DND-41 (cell line): ENCODE results near the gene KRT2.

Source experiments
- ATAC-seq: fragments of 200-7000 bp; cut with Tn5 transposase; 3 replicates; pipeline ENCODE4 v1.9.1; 2021; ENCODE audit warnings: low read depth; ENCODE audit not compliant: insufficient read depth
- DNase-seq: peaks from one replicate; pipeline ENCODE4 v3.0.0-alpha.2; 2020
- H2AFZ ChIP-seq: 2 replicates; pipeline ENCODE4 v1.6.0; 2012; ENCODE audit warnings: low read depth, low read length
- H3K27ac ChIP-seq: 2 replicates; pipeline ENCODE4 v1.5.1; 2012; ENCODE audit warnings: low read length, inconsistent platforms
- H3K27me3 ChIP-seq: fragments of 200-600 bp; sonication (generic); 2 replicates; pipeline ENCODE4 v1.6.0; 2012; ENCODE audit warnings: low read length, mild to moderate bottlenecking, inconsistent platforms; ENCODE audit not compliant: insufficient read depth, poor library complexity
- H3K36me3 ChIP-seq: 2 replicates; pipeline ENCODE4 v1.5.1; 2012; ENCODE audit warnings: low read length, inconsistent platforms; ENCODE audit not compliant: insufficient read depth
- H3K4me1 ChIP-seq: 2 replicates; pipeline ENCODE4 v1.5.1; 2012; ENCODE audit warnings: mild to moderate bottlenecking, low read length; ENCODE audit not compliant: insufficient read depth
- H3K4me2 ChIP-seq: 2 replicates; pipeline ENCODE4 v1.6.0; 2012; ENCODE audit warnings: mild to moderate bottlenecking, moderate library complexity, low read length, inconsistent platforms; ENCODE audit not compliant: insufficient read depth
- H3K4me3 ChIP-seq, 2 experiments: fragments of 200-600 bp in 1 of 2; shearing (Covaris generic) in 1 of 2; 2 replicates each; pipeline ENCODE4 v1.5.1; 2012 to 2016; ENCODE audit warnings: inconsistent platforms in 2 of 2, low read length in 2 of 2, mild to moderate bottlenecking in 2 of 2, low read depth in 1 of 2, moderate library complexity in 1 of 2
- H3K79me2 ChIP-seq: 2 replicates; pipeline ENCODE4 v1.6.0; 2012; ENCODE audit warnings: low read length, inconsistent platforms; ENCODE audit not compliant: insufficient read depth
- H3K9ac ChIP-seq: 2 replicates; pipeline ENCODE4 v1.6.0; 2012; ENCODE audit warnings: low read depth, mild to moderate bottlenecking, inconsistent platforms, low read length, moderate library complexity
- H3K9me3 ChIP-seq: 2 replicates; pipeline ENCODE4 v1.5.1; 2012; ENCODE audit warnings: low read length, moderate library complexity, mild to moderate bottlenecking, inconsistent platforms; ENCODE audit not compliant: insufficient read depth, severe bottlenecking
- H4K20me1 ChIP-seq: 2 replicates; pipeline ENCODE4 v1.6.0; 2012; ENCODE audit warnings: low read length; ENCODE audit not compliant: insufficient read depth
- CTCF ChIP-seq: IDR thresholded peaks from 2 replicates; pipeline ENCODE4 v1.5.1; 2012; ENCODE audit warnings: borderline replicate concordance, low read length, moderate library complexity, mild to moderate bottlenecking; ENCODE audit not compliant: poor library complexity, severe bottlenecking; ENCODE audit errors: extremely low read depth
- EZH2 ChIP-seq: IDR thresholded peaks from 3 replicates; pipeline ENCODE4 v1.6.1; 2012; ENCODE audit warnings: borderline replicate concordance, low read depth, mild to moderate bottlenecking, moderate library complexity, low read length, inconsistent platforms; ENCODE audit not compliant: severe bottlenecking

The KRT2 gene

DNA sequence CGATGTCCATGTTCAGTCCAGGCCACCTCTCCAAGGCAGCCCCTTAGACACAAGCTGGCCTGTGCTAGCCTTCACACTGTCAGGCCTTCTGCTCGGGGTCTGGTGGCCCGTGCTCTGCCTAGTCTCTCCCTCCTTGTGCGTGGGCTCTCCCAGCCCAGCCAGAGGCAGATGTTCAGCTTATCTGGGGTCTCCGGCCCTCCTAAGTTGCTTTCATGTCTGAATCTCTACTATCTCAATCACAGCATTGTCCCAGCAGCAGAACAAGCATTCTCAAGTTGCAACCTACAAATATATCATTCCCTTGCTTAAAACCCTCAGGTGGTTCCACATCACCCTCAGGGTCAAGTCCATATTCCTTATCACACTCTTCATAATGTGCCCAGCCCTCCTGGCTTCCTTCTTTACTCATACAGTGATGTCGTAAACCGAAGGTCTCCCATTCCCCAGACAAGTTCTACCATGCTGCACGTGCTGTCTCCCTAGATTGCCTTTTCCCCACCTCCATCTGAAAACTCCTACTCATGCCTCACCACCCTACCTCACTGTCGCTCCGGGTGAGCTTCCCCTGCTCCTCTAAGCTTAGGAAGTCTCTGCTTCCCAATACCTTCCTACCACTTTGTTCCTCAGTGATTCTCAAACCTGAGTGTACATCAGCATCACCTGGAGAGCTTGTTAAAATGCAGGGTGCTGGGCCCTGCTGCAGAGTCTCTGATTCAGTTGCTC, 35.2 kb downstream of the KRT2 start:
- H3K4me2 ChIP-seq = no peak overlapping the region
- H3K27me3 ChIP-seq = peaks cover 10% of the 10 kb centered on the region
- no peaks in the 10 kb centered on the region for H3K36me3 ChIP-seq
- H3K9me3 ChIP-seq = no peaks in the 10 kb centered on the region
- DNase-seq (no peak), ATAC-seq (no peak)
- H2AFZ ChIP-seq = no peak overlapping the region
- H3K9ac ChIP-seq = no peak overlapping the region
- TF ChIP-seq EZH2 = no peak
- no peak for TF ChIP-seq CTCF
- no peaks in the 10 kb centered on the region for H3K79me2 ChIP-seq
- H3K4me1 ChIP-seq = no peaks in the 10 kb centered on the region
- H3K27ac ChIP-seq = no peak overlapping the region
- no peak overlapping the region for H3K4me3 ChIP-seq
- H4K20me1 ChIP-seq = no peaks in the 10 kb centered on the region; the same call in 1 of the 2 replicates

DNA sequence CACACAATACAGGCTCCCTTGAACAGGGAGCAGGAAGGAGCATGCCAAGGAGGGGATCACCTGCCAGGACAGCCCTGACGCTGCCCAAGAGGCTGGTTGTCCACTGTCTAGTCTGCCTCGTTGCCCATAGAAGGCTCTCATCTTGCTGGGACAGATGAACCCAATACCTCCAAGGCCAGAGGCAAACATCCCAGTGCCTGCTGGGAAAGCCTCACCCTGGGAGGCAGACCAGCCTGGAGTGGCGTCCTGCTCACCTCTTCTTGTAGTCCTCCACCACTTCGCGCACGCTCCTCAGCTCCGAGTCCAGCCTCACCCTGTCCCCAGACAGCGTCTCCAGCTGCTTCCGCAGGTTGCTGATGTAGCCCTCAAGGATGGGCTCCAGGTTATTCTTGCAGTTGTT, 36.1 kb downstream of the KRT2 start:
- ATAC-seq (no peak), DNase-seq (no peak)
- no peaks in the 10 kb centered on the region for H3K36me3 ChIP-seq
- H3K9me3 ChIP-seq = no peaks in the 10 kb centered on the region
- H4K20me1 ChIP-seq = no peaks in the 10 kb centered on the region; the same call in 1 of the 2 replicates
- no peaks in the 10 kb centered on the region for H3K4me1 ChIP-seq
- no peaks in the 10 kb centered on the region for H3K79me2 ChIP-seq
- no peak for TF ChIP-seq CTCF
- TF ChIP-seq EZH2 = no peak
- H3K4me3 ChIP-seq = no peak overlapping the region
- no peak overlapping the region for H2AFZ ChIP-seq
- peaks cover 10% of the 10 kb centered on the region for H3K27me3 ChIP-seq
- no peak overlapping the region for H3K4me2 ChIP-seq
- no peak overlapping the region for H3K27ac ChIP-seq
- H3K9ac ChIP-seq = no peak overlapping the region

GRCh38 chr12:52615208-52615868, 36.7 kb downstream of the KRT2 start:
- TF ChIP-seq CTCF (no peak), EZH2 (no peak)
- DNase-seq (no peak), ATAC-seq (no peak)
- Histone ChIP-seq H3K79me2 (no peaks in the 10 kb centered on the region), H3K27me3 (peaks cover 13% of the 10 kb centered on the region), H2AFZ (no peak overlapping the region), H4K20me1 (no peaks in the 10 kb centered on the region; the same call in 1 of the 2 replicates), H3K9me3 (no peaks in the 10 kb centered on the region), H3K4me3 (no peak overlapping the region), H3K9ac (no peak overlapping the region), H3K4me2 (no peak overlapping the region), H3K4me1 (no peaks in the 10 kb centered on the region), H3K36me3 (no peaks in the 10 kb centered on the region), H3K27ac (no peak overlapping the region)
